ENCODE measurements around the gene CALHM3. TPM values are rescaled to one million over a fixed set of nuclear protein-coding genes. Genes with fewer than 3 reads are reported as not detected.

CALHM3 gene
- polyA plus RNA-seq, 1 donor (not counting 4 experiments of a cell fraction or from before 2014, with no cell fraction given): not detected

DNA sequence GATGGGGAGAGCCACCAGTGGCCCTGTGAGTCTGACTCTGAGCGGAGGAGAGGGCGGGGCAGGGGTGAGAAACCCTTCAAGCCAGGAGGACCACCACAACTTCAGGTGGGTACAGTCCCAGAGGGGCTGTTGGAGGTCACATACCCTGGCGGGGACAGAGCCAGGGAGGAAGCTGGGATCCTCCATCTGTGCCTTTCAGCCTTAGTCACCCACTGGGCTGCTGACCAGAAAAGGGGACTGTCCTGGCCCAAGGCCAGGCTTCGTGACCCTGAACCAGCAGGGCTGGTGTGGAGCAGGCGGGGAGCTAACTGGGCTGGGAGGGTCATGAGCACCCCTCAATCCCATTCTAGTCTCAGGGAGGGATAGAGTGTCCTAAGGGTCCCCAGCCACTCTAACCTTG lies 1.5 kb upstream of the CALHM3 start:
- Histone ChIP-seq H3K4me3 (ENCODE audit: control insufficient read depth in 2 of 3, extremely low read depth in 1 of 3, insufficient read depth in 2 of 3, low read depth in 1 of 3, low read length in 3 of 3) (no peak overlapping the region), H3K79me2 (ENCODE audit: control insufficient read depth, insufficient read depth, low read length) (no peaks in the 10 kb centered on the region), H3K4me1 (ENCODE audit: control insufficient read depth, extremely low read depth, insufficient read depth, low read length) (peaks cover 8% of the 10 kb centered on the region), H2AFZ (ENCODE audit: control insufficient read depth, low read length) (no peak overlapping the region), H3K9me1 (ENCODE audit: control insufficient read depth, extremely low read depth, insufficient read depth, low read length) (no peaks in the 10 kb centered on the region), H3K9me3 (ENCODE audit: control insufficient read depth, low read depth, low read length) (no peaks in the 10 kb centered on the region), H3K27me3 (ENCODE audit: control insufficient read depth, extremely low read depth, insufficient read depth, low read length) (no peaks in the 10 kb centered on the region), H3K9ac (ENCODE audit: control insufficient read depth, extremely low read depth, insufficient read depth, low read length) (no peak overlapping the region), H4K20me1 (ENCODE audit: control insufficient read depth, extremely low read depth, insufficient read depth, low read length) (no peaks in the 10 kb centered on the region), H3K27ac (ENCODE audit: control insufficient read depth, insufficient read depth, low read length) (no peak overlapping the region), H3K36me3 (ENCODE audit: control insufficient read depth in 2 of 2, extremely low read depth in 1 of 2, insufficient read depth in 2 of 2, low read length in 2 of 2) (no peaks in the 10 kb centered on the region), H3K4me2 (ENCODE audit: control insufficient read depth, extremely low read depth, insufficient read depth, low read depth, low read length) (no peak overlapping the region)
- dilution Hi-C loops (cut with MboI; ENCODE audit: extremely low pct_ligation_motif_present, low sequenced_read_pairs): no loop called here
- TF ChIP-seq, protein P1, sequence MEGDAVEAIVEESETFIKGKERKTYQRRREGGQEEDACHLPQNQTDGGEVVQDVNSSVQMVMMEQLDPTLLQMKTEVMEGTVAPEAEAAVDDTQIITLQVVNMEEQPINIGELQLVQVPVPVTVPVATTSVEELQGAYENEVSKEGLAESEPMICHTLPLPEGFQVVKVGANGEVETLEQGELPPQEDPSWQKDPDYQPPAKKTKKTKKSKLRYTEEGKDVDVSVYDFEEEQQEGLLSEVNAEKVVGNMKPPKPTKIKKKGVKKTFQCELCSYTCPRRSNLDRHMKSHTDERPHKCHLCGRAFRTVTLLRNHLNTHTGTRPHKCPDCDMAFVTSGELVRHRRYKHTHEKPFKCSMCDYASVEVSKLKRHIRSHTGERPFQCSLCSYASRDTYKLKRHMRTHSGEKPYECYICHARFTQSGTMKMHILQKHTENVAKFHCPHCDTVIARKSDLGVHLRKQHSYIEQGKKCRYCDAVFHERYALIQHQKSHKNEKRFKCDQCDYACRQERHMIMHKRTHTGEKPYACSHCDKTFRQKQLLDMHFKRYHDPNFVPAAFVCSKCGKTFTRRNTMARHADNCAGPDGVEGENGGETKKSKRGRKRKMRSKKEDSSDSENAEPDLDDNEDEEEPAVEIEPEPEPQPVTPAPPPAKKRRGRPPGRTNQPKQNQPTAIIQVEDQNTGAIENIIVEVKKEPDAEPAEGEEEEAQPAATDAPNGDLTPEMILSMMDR (optimal IDR thresholded peaks at IDR 0.05 in 1 of 3, IDR thresholded peaks at IDR 0.05 in 1 of 3, conservative IDR thresholded peaks at IDR 0.05 in 1 of 3; ENCODE audit: extremely low read depth in 1 of 3, insufficient read depth in 2 of 3, low read length in 3 of 3): no peak
- TF ChIP-seq EZH2 (IDR thresholded peaks at IDR 0.05; ENCODE audit: low read length): no peak
- no peak for FAIRE-seq
- DNase-seq (ENCODE audit: low read depth, low spot score): no peak

DNA sequence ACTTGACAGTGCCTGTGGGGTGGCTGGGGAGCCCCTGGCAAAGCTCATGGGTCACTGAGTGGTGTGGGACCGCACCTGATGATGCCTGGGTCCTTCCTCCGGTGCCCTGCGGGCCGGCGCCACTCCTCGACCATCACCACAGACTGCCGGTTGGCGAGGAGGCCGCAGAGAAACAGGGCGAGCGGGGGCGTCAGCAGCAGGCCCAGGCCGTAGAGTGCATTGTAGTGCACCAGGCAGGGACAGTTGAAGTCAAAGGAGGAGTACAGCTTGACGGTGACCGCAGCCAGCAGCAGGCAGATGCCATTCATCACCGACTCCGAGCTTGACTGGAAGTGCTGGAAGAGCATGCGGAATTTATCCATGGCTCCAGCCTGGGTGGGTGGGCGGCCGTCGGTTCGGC lies 369 bp downstream of the CALHM3 start:
- no peak for FAIRE-seq
- Histone ChIP-seq H3K27me3 (ENCODE audit: control insufficient read depth, extremely low read depth, insufficient read depth, low read length) (no peaks in the 10 kb centered on the region), H3K36me3 (ENCODE audit: control insufficient read depth in 2 of 2, extremely low read depth in 1 of 2, insufficient read depth in 2 of 2, low read length in 2 of 2) (no peaks in the 10 kb centered on the region), H3K9me3 (ENCODE audit: control insufficient read depth, low read depth, low read length) (no peaks in the 10 kb centered on the region), H2AFZ (ENCODE audit: control insufficient read depth, low read length) (no peak overlapping the region), H3K4me1 (ENCODE audit: control insufficient read depth, extremely low read depth, insufficient read depth, low read length) (peaks cover 8% of the 10 kb centered on the region), H3K27ac (ENCODE audit: control insufficient read depth, insufficient read depth, low read length) (no peak overlapping the region), H3K9ac (ENCODE audit: control insufficient read depth, extremely low read depth, insufficient read depth, low read length) (no peak overlapping the region), H3K9me1 (ENCODE audit: control insufficient read depth, extremely low read depth, insufficient read depth, low read length) (no peaks in the 10 kb centered on the region), H3K4me3 (ENCODE audit: control insufficient read depth in 2 of 3, extremely low read depth in 1 of 3, insufficient read depth in 2 of 3, low read depth in 1 of 3, low read length in 3 of 3) (no peak overlapping the region), H4K20me1 (ENCODE audit: control insufficient read depth, extremely low read depth, insufficient read depth, low read length) (no peaks in the 10 kb centered on the region), H3K4me2 (ENCODE audit: control insufficient read depth, extremely low read depth, insufficient read depth, low read depth, low read length) (no peak overlapping the region), H3K79me2 (ENCODE audit: control insufficient read depth, insufficient read depth, low read length) (no peaks in the 10 kb centered on the region)
- TF ChIP-seq, protein P1 (optimal IDR thresholded peaks at IDR 0.05 in 1 of 3, IDR thresholded peaks at IDR 0.05 in 1 of 3, conservative IDR thresholded peaks at IDR 0.05 in 1 of 3; ENCODE audit: extremely low read depth in 1 of 3, insufficient read depth in 2 of 3, low read length in 3 of 3): no peak
- TF ChIP-seq EZH2 (IDR thresholded peaks at IDR 0.05; ENCODE audit: low read length): no peak
- dilution Hi-C loops (cut with MboI; ENCODE audit: extremely low pct_ligation_motif_present, low sequenced_read_pairs): no loop called here
- DNase-seq (ENCODE audit: low read depth, low spot score): no peak
